Right lobe of liver (tissue), 4 donors: ENCODE data around the gene PKIG.

Experiments
- CTCF ChIP-seq, 4 donors: fragments of 200-600 bp in 3 of 4; fragments of 450-650 bp in 1 of 4; IDR thresholded peaks; one replicate each; pipeline versions ENCODE4 v1.5.1 to v1.8.0; 2016 to 2022; ENCODE audit warnings: antibody characterized with exemption in 4 of 4, mild to moderate bottlenecking in 2 of 4
- POLR2A ChIP-seq: fragments of 450-650 bp; IDR thresholded peaks from one replicate; pipeline ENCODE4 v1.6.1; 2017; ENCODE audit warnings: antibody characterized with exemption, mild to moderate bottlenecking
- donor health status: DM: no; HTN: no; CAD: no.
- donor health status: DM: no; HTN: no; CAD: no.
- donor health status: DM: no; HTN: yes; CAD: no.

DNA sequence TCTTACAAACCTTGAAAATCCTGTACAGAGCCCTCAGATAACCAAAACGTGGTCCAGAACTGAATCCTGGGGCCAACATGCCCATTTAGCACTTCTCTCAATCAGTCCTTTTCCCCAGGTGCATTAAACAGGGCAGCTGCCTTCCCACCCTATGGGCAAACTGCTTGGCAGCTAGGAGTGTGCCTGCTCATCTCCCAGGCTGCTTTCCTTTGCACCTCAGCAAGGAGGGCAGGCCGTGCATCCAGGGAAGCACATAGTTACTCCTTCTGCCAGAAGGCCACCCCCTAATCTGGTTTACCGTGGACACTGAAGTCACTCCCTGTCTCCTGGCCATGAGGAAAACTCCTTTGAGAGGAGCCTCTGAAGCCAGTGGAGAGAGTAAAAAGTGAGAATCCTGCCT is 10.0 kb downstream of the PKIG start:
- TF ChIP-seq CTCF (IDR thresholded peaks at IDR 0.05) (no peak), POLR2A (no peak)
